ENCODE results near the gene PPCDC. TPM values are rescaled to one million over a fixed set of nuclear protein-coding genes. Genes with fewer than 3 reads are reported as not detected.

Gene PPCDC
- total RNA-seq, 4 donors from 2014 or later, result 8.4 to 63.5 (median 20.5) TPM

DNA sequence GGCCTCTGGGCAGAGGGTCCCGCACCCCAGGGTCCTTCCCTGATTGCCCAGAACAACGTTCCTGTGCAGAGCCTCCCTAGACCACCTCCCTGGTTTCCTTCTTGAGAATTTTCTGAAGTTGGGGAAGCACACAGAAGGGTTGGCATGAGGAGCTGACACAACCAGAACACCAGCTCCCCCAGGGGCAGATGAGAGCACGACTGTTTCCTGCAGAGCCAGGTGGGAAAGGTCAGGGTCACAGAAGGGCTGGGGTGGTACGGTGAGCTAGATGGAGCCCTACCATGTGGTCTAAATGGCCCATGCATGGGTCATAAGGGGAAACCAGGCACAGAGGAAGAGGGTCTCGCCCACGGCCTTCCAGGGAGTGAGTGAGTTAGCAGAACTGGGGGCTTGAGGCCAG, 10.4 kb downstream of the PPCDC start:
- TF ChIP-seq POLR2A (IDR thresholded peaks at IDR 0.05) (no peak), CTCF (IDR thresholded peaks at IDR 0.05) (no peak)
- H3K27me3 ChIP-seq, result no peaks in the 10 kb centered on the region
- H3K36me3 ChIP-seq, result no peaks in the 10 kb centered on the region
- no peak overlapping the region for H3K4me3 ChIP-seq
- H3K27ac ChIP-seq, result no peak overlapping the region
- peaks cover 0 to 10% (median 4%) of the 10 kb centered on the region in 4 donors for H3K4me1 ChIP-seq
- DNase-seq, result no peak
- no peaks in the 10 kb centered on the region for H3K9me3 ChIP-seq

GRCh38 chr15:75034615-75035014, 11.2 kb downstream of the PPCDC start:
- H3K4me3 ChIP-seq, result no peak overlapping the region
- no peaks in the 10 kb centered on the region for H3K36me3 ChIP-seq
- DNase-seq, result no peak
- H3K9me3 ChIP-seq, result no peaks in the 10 kb centered on the region
- no peaks in the 10 kb centered on the region for H3K27me3 ChIP-seq
- no peak for TF ChIP-seq CTCF (IDR thresholded peaks at IDR 0.05)
- TF ChIP-seq POLR2A (IDR thresholded peaks at IDR 0.05), result no peak
- H3K4me1 ChIP-seq, result peaks cover 0 to 6% (median 3%) of the 10 kb centered on the region in 4 donors
- no peak overlapping the region for H3K27ac ChIP-seq

- H3K27me3 ChIP-seq, result no peaks in the 10 kb centered on the region
- H3K9me3 ChIP-seq, result no peaks in the 10 kb centered on the region
- TF ChIP-seq CTCF (IDR thresholded peaks at IDR 0.05), result no peak
- TF ChIP-seq POLR2A (IDR thresholded peaks at IDR 0.05), result no peak
- H3K4me1 ChIP-seq, result peaks cover 0 to 3% (median 0%) of the 10 kb centered on the region in 4 donors
- H3K27ac ChIP-seq, result peak overlapping the region in 1 of 4 donors; percentile 0
- no peaks in the 10 kb centered on the region for H3K36me3 ChIP-seq
- no peak overlapping the region for H3K4me3 ChIP-seq
- DNase-seq, result peak in 2 of 3 donors; percentile 60 to 78
Measured at GRCh38 chr15:75036212-75036616, 12.8 kb downstream of the PPCDC start.

DNA sequence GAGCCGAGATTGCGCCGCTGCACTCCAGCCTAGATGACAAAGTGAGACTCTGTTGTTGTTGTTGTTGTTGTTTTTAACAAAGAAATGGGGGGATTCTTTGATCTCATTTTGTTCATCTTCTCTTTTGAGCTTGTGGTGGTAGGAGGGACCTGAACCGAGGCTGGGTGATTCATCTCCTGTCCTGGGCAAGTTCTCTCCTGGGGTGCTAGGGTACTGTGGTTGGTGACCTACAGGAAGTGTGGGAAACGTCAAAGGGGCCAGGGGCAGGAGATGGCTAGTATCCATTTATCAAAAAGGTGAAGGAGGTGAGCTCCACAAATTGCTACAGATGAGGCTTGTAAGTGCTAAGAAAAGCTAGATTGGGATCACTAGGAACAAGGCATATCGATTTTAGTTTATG, 14.3 kb downstream of the PPCDC start:
- Histone ChIP-seq H3K36me3 (no peaks in the 10 kb centered on the region), H3K27me3 (no peaks in the 10 kb centered on the region), H3K4me3 (no peak overlapping the region), H3K27ac (no peak overlapping the region), H3K4me1 (peaks cover 1 to 6% (median 2%) of the 10 kb centered on the region in 4 donors), H3K9me3 (no peaks in the 10 kb centered on the region)
- no peak for DNase-seq
- TF ChIP-seq CTCF (IDR thresholded peaks at IDR 0.05) (no peak), POLR2A (IDR thresholded peaks at IDR 0.05) (no peak)

- Histone ChIP-seq H3K27ac (no peak overlapping the region), H3K4me3 (no peak overlapping the region), H3K36me3 (no peaks in the 10 kb centered on the region), H3K4me1 (peaks cover 4 to 12% (median 7%) of the 10 kb centered on the region in 4 donors), H3K27me3 (no peaks in the 10 kb centered on the region), H3K9me3 (no peaks in the 10 kb centered on the region)
- no peak for DNase-seq
- TF ChIP-seq POLR2A (IDR thresholded peaks at IDR 0.05) (no peak), CTCF (IDR thresholded peaks at IDR 0.05) (no peak)
Measured at GRCh38 chr15:75038231-75038630, 14.8 kb downstream of the PPCDC start.
